HepG2 (cell line): Measurements from ENCODE around the gene ZMYND8. TPM values are rescaled to one million over a fixed set of nuclear protein-coding genes. Genes with fewer than 3 reads are reported as not detected.

Source experiments
- ATRX ChIP-seq: sonication (generic); formaldehyde crosslinking; IDR thresholded peaks from 2 replicates; pipeline ENCODE4 v1.4.0; 2020; ENCODE audit warnings: missing genetic modification reagents, borderline replicate concordance
- HDAC6 ChIP-seq: fragments of 200-600 bp; sonication (generic); IDR thresholded peaks from 2 replicates; pipeline ENCODE4 v1.7.0; 2017; ENCODE audit warnings: mild to moderate bottlenecking, antibody characterized with exemption, low read length, low read depth
- JDP2 ChIP-seq: sonication (generic); formaldehyde crosslinking; IDR thresholded peaks from 2 replicates; pipeline ENCODE4 v1.8.1; 2022; ENCODE audit warnings: missing genetic modification reagents, borderline replicate concordance
- THAP11 ChIP-seq: IDR thresholded peaks from 2 replicates; pipeline ENCODE4 v1.6.1; 2016; ENCODE audit warnings: missing biosample characterization, missing genetic modification reagents
- ZNF180 ChIP-seq: sonication (generic); formaldehyde crosslinking; IDR thresholded peaks from 2 replicates; pipeline ENCODE4 v1.4.0; 2020; ENCODE audit warnings: low read depth, missing genetic modification reagents, borderline replicate concordance
- ZNF674 ChIP-seq: sonication (generic); formaldehyde crosslinking; IDR thresholded peaks from 2 replicates; pipeline ENCODE4 v1.5.0; 2020; ENCODE audit warnings: low read depth, mild to moderate bottlenecking, missing genetic modification reagents
- ZNF724P ChIP-seq: sonication (generic); formaldehyde crosslinking; IDR thresholded peaks from 2 replicates; pipeline ENCODE4 v1.8.0; 2022; ENCODE audit warnings: missing genetic modification reagents, borderline replicate concordance
- ZNF776 ChIP-seq: sonication (generic); formaldehyde crosslinking; IDR thresholded peaks from 2 replicates; pipeline ENCODE4 v1.4.0; 2020; ENCODE audit warnings: mild to moderate bottlenecking, missing genetic modification reagents
- polyA plus RNA-seq, 8 experiments: library from polyadenylated mRNA; depleted of rRNA in 3 of 8; stranded (reverse) in 7 of 8; unstranded in 1 of 8; fragments of >200 nt; fragmentation: Illumina TruSeq in 4 of 8; extraction: Trizol in 4 of 8; gene quantifications; 2 replicates each; pipeline versions ENCODE4 v1.2.1 to v1.2.3, GENCODE V29; 2011 to 2016; ENCODE audit warnings: low read depth in 4 of 8, missing spikeins in 1 of 8, mixed read lengths in 1 of 8; ENCODE audit not compliant: insufficient read depth in 1 of 8
- total RNA-seq, 5 experiments: library from RNA; depleted of rRNA; stranded (reverse); fragments of >200 nt; fragmentation: Illumina TruSeq; extraction: Trizol; gene quantifications; 2 replicates each; pipeline ENCODE4 v1.2.3, GENCODE V29; 2016; ENCODE audit warnings: low read depth in 1 of 5
- TF ChIP-seq, protein P1 (sequence below): IDR thresholded peaks from 2 replicates; pipeline ENCODE4 v1.6.1; 2016; ENCODE audit warnings: control low read depth
- TF ChIP-seq, protein P2 (sequence below), 2 experiments: fragments of 450-650 bp in 1 of 2; sonication (generic) in 1 of 2; formaldehyde crosslinking in 1 of 2; IDR thresholded peaks; 2 replicates each; pipeline versions ENCODE4 v1.6.1 to v1.8.0; 2016 to 2022; ENCODE audit warnings: antibody characterized with exemption in 1 of 2, mild to moderate bottlenecking in 1 of 2, missing genetic modification reagents in 1 of 2
- TF ChIP-seq, protein P3 (sequence below): sonication (generic); formaldehyde crosslinking; IDR thresholded peaks from 2 replicates; pipeline ENCODE4 v1.4.0; 2020; ENCODE audit warnings: missing genetic modification reagents, borderline replicate concordance
- TF ChIP-seq, protein P4 (sequence below): sonication (generic); formaldehyde crosslinking; IDR thresholded peaks from 2 replicates; pipeline ENCODE4 v1.4.0; 2020; ENCODE audit warnings: missing genetic modification reagents
- TF ChIP-seq, protein P5 (sequence below): IDR thresholded peaks from 2 replicates; pipeline ENCODE4 v1.6.1; 2016; ENCODE audit warnings: missing compliant biosample characterization, missing genetic modification reagents, borderline replicate concordance

ZMYND8 gene
- total and polyA plus RNA-seq, 2 of the 13 experiments (the other 11 are each of a cell fraction or from before 2014, with no cell fraction given): 53.9 to 84.7 TPM

DNA sequence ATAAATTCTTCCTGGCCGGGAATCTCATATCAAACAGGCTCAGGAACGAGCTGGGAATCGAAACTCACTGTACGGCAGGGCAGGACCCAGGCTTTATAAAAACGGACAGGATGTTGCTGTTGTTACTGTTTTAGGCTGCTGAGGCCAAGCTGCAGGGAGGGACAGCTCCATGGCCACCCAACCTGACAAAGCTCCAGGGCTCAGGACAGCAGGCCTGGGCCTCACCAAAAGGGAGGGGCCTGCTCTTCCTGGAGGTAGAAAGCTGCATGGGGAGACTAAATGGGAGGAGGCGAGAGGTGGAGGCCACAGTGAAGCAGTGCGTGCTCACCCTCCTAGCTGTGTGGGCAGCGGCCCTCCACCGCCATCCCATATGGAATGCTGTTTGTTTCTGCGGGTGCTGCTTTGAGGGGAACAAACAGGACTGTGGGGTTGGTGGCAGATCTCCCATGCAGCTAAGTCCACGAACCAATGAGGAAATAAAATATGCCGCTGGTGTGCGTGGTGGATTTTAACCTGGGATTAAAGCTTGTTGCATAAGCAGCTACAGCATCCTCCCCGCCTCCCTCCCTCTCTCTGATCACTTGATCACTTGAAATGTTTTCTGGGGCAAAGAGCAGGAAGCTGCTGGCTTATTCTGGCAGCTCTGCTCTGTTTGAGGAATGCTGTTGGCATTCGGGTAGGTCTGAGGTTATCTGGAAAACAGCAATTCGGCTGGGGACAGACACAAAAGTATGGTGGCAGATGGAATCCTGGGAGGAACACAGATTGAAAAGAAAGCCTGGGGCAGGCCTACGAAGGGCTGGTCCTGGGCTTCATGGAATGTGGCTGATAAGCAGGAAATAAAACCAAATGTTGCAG lies 2.4 kb upstream of the ZMYND8 start (continued):
- TF ChIP-seq, protein P1, sequence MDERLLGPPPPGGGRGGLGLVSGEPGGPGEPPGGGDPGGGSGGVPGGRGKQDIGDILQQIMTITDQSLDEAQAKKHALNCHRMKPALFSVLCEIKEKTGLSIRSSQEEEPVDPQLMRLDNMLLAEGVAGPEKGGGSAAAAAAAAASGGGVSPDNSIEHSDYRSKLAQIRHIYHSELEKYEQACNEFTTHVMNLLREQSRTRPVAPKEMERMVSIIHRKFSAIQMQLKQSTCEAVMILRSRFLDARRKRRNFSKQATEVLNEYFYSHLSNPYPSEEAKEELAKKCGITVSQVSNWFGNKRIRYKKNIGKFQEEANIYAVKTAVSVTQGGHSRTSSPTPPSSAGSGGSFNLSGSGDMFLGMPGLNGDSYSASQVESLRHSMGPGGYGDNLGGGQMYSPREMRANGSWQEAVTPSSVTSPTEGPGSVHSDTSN (CRISPR knock-in tag): peak; percentile 21; the same call in 1 of the 2 replicates
- TF ChIP-seq, protein P2, sequence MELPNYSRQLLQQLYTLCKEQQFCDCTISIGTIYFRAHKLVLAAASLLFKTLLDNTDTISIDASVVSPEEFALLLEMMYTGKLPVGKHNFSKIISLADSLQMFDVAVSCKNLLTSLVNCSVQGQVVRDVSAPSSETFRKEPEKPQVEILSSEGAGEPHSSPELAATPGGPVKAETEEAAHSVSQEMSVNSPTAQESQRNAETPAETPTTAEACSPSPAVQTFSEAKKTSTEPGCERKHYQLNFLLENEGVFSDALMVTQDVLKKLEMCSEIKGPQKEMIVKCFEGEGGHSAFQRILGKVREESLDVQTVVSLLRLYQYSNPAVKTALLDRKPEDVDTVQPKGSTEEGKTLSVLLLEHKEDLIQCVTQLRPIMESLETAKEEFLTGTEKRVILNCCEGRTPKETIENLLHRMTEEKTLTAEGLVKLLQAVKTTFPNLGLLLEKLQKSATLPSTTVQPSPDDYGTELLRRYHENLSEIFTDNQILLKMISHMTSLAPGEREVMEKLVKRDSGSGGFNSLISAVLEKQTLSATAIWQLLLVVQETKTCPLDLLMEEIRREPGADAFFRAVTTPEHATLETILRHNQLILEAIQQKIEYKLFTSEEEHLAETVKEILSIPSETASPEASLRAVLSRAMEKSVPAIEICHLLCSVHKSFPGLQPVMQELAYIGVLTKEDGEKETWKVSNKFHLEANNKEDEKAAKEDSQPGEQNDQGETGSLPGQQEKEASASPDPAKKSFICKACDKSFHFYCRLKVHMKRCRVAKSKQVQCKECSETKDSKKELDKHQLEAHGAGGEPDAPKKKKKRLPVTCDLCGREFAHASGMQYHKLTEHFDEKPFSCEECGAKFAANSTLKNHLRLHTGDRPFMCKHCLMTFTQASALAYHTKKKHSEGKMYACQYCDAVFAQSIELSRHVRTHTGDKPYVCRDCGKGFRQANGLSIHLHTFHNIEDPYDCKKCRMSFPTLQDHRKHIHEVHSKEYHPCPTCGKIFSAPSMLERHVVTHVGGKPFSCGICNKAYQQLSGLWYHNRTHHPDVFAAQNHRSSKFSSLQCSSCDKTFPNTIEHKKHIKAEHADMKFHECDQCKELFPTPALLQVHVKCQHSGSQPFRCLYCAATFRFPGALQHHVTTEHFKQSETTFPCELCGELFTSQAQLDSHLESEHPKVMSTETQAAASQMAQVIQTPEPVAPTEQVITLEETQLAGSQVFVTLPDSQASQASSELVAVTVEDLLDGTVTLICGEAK (IDR thresholded peaks at IDR 0.05): no peak
- TF ChIP-seq, protein P2 (CRISPR knock-in tag; IDR thresholded peaks at IDR 0.05): peak; percentile 95
- no peak for TF ChIP-seq JDP2 (CRISPR knock-in tag)
- no peak; the same call in 1 of the 2 replicates for TF ChIP-seq ZNF674 (CRISPR knock-in tag)
- no peak for TF ChIP-seq ZNF776 (CRISPR knock-in tag)
- TF ChIP-seq ATRX (CRISPR knock-in tag): no peak
- no peak for TF ChIP-seq ZNF180 (CRISPR knock-in tag)
- TF ChIP-seq, protein P3, sequence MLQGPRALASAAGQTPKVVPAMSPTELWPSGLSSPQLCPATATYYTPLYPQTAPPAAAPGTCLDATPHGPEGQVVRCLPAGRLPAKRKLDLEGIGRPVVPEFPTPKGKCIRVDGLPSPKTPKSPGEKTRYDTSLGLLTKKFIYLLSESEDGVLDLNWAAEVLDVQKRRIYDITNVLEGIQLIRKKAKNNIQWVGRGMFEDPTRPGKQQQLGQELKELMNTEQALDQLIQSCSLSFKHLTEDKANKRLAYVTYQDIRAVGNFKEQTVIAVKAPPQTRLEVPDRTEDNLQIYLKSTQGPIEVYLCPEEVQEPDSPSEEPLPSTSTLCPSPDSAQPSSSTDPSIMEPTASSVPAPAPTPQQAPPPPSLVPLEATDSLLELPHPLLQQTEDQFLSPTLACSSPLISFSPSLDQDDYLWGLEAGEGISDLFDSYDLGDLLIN (CRISPR knock-in tag): 0 out of 2 replicates have a peak, but pooled peaks have one; percentile 51
- no peak for TF ChIP-seq ZNF724P (CRISPR knock-in tag)
- TF ChIP-seq, protein P4, sequence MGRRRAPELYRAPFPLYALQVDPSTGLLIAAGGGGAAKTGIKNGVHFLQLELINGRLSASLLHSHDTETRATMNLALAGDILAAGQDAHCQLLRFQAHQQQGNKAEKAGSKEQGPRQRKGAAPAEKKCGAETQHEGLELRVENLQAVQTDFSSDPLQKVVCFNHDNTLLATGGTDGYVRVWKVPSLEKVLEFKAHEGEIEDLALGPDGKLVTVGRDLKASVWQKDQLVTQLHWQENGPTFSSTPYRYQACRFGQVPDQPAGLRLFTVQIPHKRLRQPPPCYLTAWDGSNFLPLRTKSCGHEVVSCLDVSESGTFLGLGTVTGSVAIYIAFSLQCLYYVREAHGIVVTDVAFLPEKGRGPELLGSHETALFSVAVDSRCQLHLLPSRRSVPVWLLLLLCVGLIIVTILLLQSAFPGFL (CRISPR knock-in tag): 0 out of 2 replicates have a peak, but pooled peaks have one; percentile 16
- TF ChIP-seq HDAC6: no peak
- TF ChIP-seq, protein P5, sequence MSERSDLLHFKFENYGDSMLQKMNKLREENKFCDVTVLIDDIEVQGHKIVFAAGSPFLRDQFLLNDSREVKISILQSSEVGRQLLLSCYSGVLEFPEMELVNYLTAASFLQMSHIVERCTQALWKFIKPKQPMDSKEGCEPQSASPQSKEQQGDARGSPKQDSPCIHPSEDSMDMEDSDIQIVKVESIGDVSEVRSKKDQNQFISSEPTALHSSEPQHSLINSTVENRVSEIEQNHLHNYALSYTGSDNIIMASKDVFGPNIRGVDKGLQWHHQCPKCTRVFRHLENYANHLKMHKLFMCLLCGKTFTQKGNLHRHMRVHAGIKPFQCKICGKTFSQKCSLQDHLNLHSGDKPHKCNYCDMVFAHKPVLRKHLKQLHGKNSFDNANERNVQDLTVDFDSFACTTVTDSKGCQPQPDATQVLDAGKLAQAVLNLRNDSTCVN (CRISPR knock-in tag): no peak; the same call in none of the 2 replicates
- peak; percentile 87 for TF ChIP-seq THAP11 (CRISPR knock-in tag)
